WTC11 (cell line): ENCODE data around the gene MEGF10.

Experiments
- ELF4 ChIP-seq: sonication (generic); formaldehyde crosslinking; IDR thresholded peaks from 2 replicates; pipeline ENCODE4 v1.8.1; 2022; ENCODE audit warnings: low read depth, mild to moderate bottlenecking, moderate library complexity, missing genetic modification reagents
- HMGA2 ChIP-seq: fragments of 250-450 bp; sonication (Bioruptor Pico); IDR thresholded peaks from 2 replicates; pipeline ENCODE4 v1.4.0; 2021; ENCODE audit warnings: mild to moderate bottlenecking, moderate library complexity
- OVOL2 ChIP-seq: fragments of 250-450 bp; sonication (Bioruptor Pico); IDR thresholded peaks from 2 replicates; pipeline ENCODE4 v1.9.0; 2021; ENCODE audit warnings: mild to moderate bottlenecking, borderline replicate concordance
- TF ChIP-seq, protein P1 (sequence below): fragments of 200-600 bp; IDR thresholded peaks from 2 replicates; pipeline ENCODE4 v1.8.0; 2022; ENCODE audit warnings: antibody characterized with exemption
- TF ChIP-seq, protein P2 (sequence below): sonication (generic); formaldehyde crosslinking; IDR thresholded peaks from 2 replicates; pipeline ENCODE4 v1.8.1; 2022; ENCODE audit warnings: low read depth, missing genetic modification reagents, borderline replicate concordance

DNA sequence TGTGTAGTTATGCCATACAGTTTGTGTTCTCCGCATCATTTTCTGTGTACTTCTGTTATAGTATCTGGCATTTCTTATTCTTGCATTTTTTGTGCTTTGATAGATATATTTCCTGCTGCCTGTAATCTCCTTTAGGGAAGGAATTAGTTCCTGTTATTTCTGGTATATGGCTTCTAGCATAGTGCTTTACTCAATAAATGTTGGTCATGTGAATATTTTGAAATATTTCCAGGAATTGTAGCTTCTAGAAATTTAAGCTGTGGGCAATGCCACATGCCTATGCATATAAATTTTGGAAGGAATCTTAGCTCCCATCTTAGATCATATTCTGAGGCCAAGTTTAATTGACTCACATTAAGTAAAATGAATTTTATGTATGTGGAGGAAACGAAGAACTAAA lies 215.3 kb downstream of the MEGF10 start:
- TF ChIP-seq, protein P1, sequence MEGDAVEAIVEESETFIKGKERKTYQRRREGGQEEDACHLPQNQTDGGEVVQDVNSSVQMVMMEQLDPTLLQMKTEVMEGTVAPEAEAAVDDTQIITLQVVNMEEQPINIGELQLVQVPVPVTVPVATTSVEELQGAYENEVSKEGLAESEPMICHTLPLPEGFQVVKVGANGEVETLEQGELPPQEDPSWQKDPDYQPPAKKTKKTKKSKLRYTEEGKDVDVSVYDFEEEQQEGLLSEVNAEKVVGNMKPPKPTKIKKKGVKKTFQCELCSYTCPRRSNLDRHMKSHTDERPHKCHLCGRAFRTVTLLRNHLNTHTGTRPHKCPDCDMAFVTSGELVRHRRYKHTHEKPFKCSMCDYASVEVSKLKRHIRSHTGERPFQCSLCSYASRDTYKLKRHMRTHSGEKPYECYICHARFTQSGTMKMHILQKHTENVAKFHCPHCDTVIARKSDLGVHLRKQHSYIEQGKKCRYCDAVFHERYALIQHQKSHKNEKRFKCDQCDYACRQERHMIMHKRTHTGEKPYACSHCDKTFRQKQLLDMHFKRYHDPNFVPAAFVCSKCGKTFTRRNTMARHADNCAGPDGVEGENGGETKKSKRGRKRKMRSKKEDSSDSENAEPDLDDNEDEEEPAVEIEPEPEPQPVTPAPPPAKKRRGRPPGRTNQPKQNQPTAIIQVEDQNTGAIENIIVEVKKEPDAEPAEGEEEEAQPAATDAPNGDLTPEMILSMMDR, result no peak
- TF ChIP-seq, protein P2, sequence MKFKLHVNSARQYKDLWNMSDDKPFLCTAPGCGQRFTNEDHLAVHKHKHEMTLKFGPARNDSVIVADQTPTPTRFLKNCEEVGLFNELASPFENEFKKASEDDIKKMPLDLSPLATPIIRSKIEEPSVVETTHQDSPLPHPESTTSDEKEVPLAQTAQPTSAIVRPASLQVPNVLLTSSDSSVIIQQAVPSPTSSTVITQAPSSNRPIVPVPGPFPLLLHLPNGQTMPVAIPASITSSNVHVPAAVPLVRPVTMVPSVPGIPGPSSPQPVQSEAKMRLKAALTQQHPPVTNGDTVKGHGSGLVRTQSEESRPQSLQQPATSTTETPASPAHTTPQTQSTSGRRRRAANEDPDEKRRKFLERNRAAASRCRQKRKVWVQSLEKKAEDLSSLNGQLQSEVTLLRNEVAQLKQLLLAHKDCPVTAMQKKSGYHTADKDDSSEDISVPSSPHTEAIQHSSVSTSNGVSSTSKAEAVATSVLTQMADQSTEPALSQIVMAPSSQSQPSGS (CRISPR knock-in tag), result no peak
- no peak for TF ChIP-seq ELF4
- no peak for TF ChIP-seq OVOL2
- TF ChIP-seq HMGA2 (CRISPR knock-in tag), result no peak
